Osteocyte (in vitro differentiated cells): ENCODE data around the gene ENKD1. TPM values are rescaled to one million over a fixed set of nuclear protein-coding genes. Genes with fewer than 3 reads are reported as not detected.

Source experiments
- DNase-seq: peaks from one replicate; pipeline ENCODE4 v3.0.0; 2021; ENCODE audit warnings: mixed read lengths; ENCODE audit not compliant: unreplicated experiment; ENCODE audit errors: extremely low spot score
- H3K27ac Mint-ChIP-seq: one replicate; pipeline ENCODE4 v1.8.0; 2021; ENCODE audit warnings: mild to moderate bottlenecking, mixed read lengths; ENCODE audit not compliant: unreplicated experiment
- H3K27me3 Mint-ChIP-seq: one replicate; pipeline ENCODE4 v1.8.0; 2021; ENCODE audit warnings: mixed read lengths; ENCODE audit not compliant: unreplicated experiment
- H3K36me3 Mint-ChIP-seq: one replicate; pipeline ENCODE4 v1.8.0; 2021; ENCODE audit warnings: mixed read lengths; ENCODE audit not compliant: unreplicated experiment
- H3K4me1 Mint-ChIP-seq: one replicate; pipeline ENCODE4 v1.8.0; 2021; ENCODE audit warnings: mixed read lengths; ENCODE audit not compliant: unreplicated experiment
- H3K4me3 Mint-ChIP-seq: one replicate; pipeline ENCODE4 v1.8.0; 2021; ENCODE audit warnings: mild to moderate bottlenecking, moderate library complexity, mixed read lengths; ENCODE audit not compliant: unreplicated experiment
- H3K9me3 Mint-ChIP-seq: one replicate; pipeline ENCODE4 v1.8.0; 2021; ENCODE audit warnings: mixed read lengths; ENCODE audit not compliant: unreplicated experiment
- CTCF ChIP-seq: fragments of 200-600 bp; sonication (generic); IDR thresholded peaks from 2 replicates; pipeline ENCODE4 v1.5.0; 2021; ENCODE audit warnings: antibody characterized with exemption, mild to moderate bottlenecking, moderate library complexity
- total RNA-seq: library from RNA; stranded (reverse); gene quantifications from 2 replicates; pipeline ENCODE4 v1.2.1, GENCODE V29; 2021

ENKD1 gene
- total RNA-seq, 1 donor from 2014 or later, result 11.7 TPM

GRCh38 chr16:67628216-67628615 lies 38.3 kb downstream of the ENKD1 start:
- Mint-ChIP-seq H3K9me3 (no peaks in the 10 kb centered on the region), H3K4me3 (no peak overlapping the region), H3K4me1 (no peaks in the 10 kb centered on the region), H3K27me3 (no peaks in the 10 kb centered on the region), H3K36me3 (peaks cover 34% of the 10 kb centered on the region), H3K27ac (no peak overlapping the region)
- no peak for TF ChIP-seq CTCF
- no peak for DNase-seq

- Mint-ChIP-seq H3K9me3 (no peaks in the 10 kb centered on the region), H3K27me3 (no peaks in the 10 kb centered on the region), H3K4me1 (no peaks in the 10 kb centered on the region), H3K36me3 (peaks cover 36% of the 10 kb centered on the region), H3K4me3 (no peak overlapping the region), H3K27ac (no peak overlapping the region)
- no peak for DNase-seq
- peak; percentile 6 for TF ChIP-seq CTCF
Measured at GRCh38 chr16:67613808-67614207, 52.7 kb downstream of the ENKD1 start.

Other genes starting within 250 kb of the ENKD1 start
- gene HSD11B2, start 235.6 kb downstream of the ENKD1 start, total RNA-seq, result 0.40 and 0.68 TPM in 2 replicates
- gene ATP6V0D1, start 185.6 kb downstream of the ENKD1 start, total RNA-seq, result 112 and 116 TPM in 2 replicates
- not detected in 2 replicates for gene AGRP, start 183.2 kb downstream of the ENKD1 start, total RNA-seq
- 75.0 and 77.0 TPM in 2 replicates for gene RIPOR1, start 137.9 kb downstream of the ENKD1 start, total RNA-seq
- 43.2 and 47.4 TPM in 2 replicates for gene CTCF, start 104.2 kb downstream of the ENKD1 start, total RNA-seq
- gene CARMIL2, start 21.6 kb downstream of the ENKD1 start, total RNA-seq, result 0.94 and 1.7 TPM in 2 replicates
- 21.3 and 23.1 TPM in 2 replicates for gene ACD, start 6.5 kb downstream of the ENKD1 start, total RNA-seq
- 4.1 and 4.6 TPM in 2 replicates for gene PARD6A, start 5.8 kb downstream of the ENKD1 start, total RNA-seq
- gene C16orf86, start 64 bp upstream of the ENKD1 start, total RNA-seq, result 2.1 and 2.8 TPM in 2 replicates
- 21.9 and 22.2 TPM in 2 replicates for gene GFOD2, start 52.6 kb upstream of the ENKD1 start, total RNA-seq
- gene RANBP10, start 139.8 kb upstream of the ENKD1 start, total RNA-seq, result 18.9 and 19.5 TPM in 2 replicates
- gene TSNAXIP1, start 140.1 kb upstream of the ENKD1 start, total RNA-seq, result 3.6 and 4.1 TPM in 2 replicates
- gene THAP11, start 175.6 kb upstream of the ENKD1 start, total RNA-seq, result 29.5 and 30.0 TPM in 2 replicates
- 121 and 125 TPM in 2 replicates for gene NUTF2, start 180.2 kb upstream of the ENKD1 start, total RNA-seq
- 46.3 and 51.2 TPM in 2 replicates for gene CENPT, start 180.9 kb upstream of the ENKD1 start, total RNA-seq
- gene EDC4, start 206.3 kb upstream of the ENKD1 start, total RNA-seq, result 68.2 and 75.4 TPM in 2 replicates
- gene NRN1L, start 218.1 kb upstream of the ENKD1 start, total RNA-seq, result 1.4 and 1.5 TPM in 2 replicates
- 43.9 and 45.5 TPM in 2 replicates for gene PSKH1, start 226.5 kb upstream of the ENKD1 start, total RNA-seq